GM19467 (cell line): ENCODE data around the gene PITPNC1.
A peak's percentile ranks its signal among the peaks of the same experiment; 100 is the strongest.
"Not testable (repeated sequence)": the region's sequence is repeated elsewhere in the genome, so short reads cannot be mapped to it uniquely, and the experiment has no call there.

ENCODE experiments used
- ATAC-seq: cut with Tn5 transposase; IDR thresholded peaks from one replicate; pipeline ENCODE4 v1.9.1; 2021; ENCODE audit warnings: mild to moderate bottlenecking, moderate library complexity; ENCODE audit not compliant: unreplicated experiment

Gene PITPNC1

GRCh38 chr17:67571478-67571877 lies 194.4 kb downstream of the PITPNC1 start:
- ATAC-seq: no peak

DNA sequence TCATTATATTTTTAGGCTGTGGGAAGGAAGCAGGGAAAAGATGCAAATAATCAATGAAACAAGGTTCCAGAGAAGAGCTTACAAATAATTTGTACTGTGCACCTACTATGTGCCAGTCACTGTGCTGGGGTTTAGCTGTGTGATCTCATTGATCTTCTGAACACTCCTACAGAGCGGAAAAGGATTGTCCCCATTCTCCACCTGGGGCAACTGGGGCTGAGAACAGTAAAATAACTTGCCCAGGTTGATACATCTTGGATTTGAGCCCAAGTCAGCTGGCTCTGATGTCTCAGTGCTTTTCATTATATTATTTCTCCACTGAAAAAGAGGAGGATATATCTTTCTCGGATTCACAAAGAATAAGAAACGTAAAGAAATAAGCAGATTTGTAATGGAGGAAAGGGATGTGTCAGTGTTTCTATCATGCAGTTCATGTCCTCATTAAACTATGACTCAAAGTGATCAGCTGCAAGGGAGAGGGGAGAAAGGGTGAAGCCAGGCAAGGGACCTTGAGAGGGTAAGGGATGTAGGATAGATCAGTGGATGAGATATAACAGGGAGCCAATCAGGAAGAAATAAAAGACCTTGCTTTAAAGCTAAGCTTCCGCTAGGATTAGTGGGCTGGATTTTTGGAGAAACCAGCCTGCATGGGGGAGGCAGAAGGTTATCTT lies 197.0 kb downstream of the PITPNC1 start:
- no peak for ATAC-seq

- ATAC-seq: peak; percentile 46
These were observed 197.7 kb downstream of the PITPNC1 start for GRCh38 chr17:67574658-67575293.

- peak; percentile 37 for ATAC-seq
These were observed 198.2 kb downstream of the PITPNC1 start for GRCh38 chr17:67575325-67575724.

- no peak for ATAC-seq
These were observed 199.5 kb downstream of the PITPNC1 start for GRCh38 chr17:67576471-67577115.

- no peak for ATAC-seq
These were observed 200.5 kb downstream of the PITPNC1 start for GRCh38 chr17:67577429-67578141.

DNA sequence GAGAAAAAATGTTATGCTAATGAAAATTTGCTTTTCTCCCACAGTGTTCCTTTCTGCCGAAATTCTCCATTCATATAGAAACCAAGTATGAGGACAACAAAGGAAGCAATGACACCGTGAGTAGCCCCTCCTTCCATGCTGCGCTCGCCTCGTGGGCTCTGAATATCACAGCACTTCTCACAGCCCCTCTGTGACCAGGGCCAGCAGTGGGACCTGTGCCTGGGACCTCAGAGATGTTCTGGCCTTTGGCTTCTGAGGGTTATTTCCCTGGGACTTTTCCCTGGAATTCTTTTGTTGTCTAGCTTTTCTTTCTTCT lies 201.0 kb downstream of the PITPNC1 start:
- ATAC-seq: no peak

DNA sequence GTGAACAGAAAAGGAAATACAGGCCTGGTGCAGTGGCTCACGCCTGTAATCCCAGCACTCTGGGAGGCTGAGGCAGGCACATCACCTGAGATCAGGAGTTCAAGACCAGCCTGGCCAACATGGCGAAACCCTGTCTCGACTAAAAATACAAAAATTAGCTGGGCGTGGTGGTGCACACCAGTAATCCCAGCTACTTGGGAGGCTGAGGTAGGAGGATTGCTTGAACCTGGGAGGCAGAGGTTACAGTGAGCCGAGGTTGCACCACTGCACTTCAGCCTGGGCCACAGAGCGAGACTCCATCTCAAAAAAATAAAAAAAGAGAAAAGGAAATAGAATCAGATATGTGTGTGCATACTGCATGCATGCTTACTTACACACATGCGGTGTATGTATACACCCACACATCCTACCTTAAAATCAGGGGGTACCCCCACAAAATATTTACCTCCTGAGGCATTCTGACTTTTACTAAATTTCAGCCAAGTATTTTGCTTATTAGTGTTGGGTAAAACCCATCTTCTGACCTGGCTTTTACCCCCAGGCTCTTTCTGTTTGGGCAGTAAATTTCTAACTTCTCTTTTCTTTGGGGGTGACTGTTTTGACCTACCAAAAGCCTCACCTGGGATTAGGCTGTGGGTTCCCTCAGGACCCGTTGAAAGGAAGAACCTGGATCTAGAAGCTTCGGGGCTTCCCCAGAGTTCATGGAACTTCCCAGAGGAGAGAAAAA lies 201.8 kb downstream of the PITPNC1 start:
- not testable (repeated sequence) for ATAC-seq

GRCh38 chr17:67582673-67583081 lies 205.6 kb downstream of the PITPNC1 start:
- no peak for ATAC-seq

DNA sequence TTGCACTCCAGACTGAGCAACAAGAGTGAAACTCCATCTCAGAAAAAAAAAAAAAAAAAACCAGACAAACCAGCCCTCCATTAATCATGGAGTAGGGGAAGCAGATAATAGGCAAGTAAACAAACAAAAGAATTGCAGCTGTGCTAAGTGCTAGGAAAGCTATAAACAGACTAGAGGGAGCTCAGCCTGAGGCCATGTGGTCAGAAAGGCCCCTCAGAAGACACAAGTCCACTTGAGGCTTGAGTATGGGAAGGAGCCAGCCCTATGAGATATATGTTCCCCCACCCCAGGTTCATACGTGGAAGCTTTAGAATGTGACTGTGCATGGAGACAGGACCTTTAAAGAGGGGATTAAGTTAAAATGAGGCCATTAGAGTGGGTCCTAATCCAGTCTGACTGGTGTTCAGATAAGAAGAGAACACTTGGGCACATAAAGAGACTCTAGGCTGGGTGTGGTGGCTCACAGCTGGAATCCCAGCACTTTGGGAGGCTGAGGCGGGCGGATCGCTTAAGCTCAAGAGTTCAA lies 208.1 kb downstream of the PITPNC1 start:
- ATAC-seq: no peak

DNA sequence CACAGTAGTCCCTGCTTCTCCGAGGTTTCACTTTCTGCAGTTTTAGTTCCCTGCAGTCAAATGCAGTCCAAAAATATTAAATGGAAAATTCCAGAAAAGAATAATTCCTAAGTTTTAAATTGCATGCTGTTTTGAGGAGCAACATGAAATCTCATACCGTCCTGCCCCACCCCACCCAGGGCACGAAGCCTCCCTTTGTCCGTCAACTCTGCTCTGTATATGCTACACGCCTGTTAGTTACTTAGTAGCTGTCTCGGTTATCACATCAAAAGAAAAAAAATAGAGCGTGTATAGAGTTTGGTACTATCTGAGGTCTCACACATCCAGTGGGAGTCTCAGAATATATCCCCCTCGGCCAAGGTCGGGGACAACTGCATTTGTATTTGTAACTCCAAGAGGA lies 211.2 kb downstream of the PITPNC1 start:
- no peak for ATAC-seq

DNA sequence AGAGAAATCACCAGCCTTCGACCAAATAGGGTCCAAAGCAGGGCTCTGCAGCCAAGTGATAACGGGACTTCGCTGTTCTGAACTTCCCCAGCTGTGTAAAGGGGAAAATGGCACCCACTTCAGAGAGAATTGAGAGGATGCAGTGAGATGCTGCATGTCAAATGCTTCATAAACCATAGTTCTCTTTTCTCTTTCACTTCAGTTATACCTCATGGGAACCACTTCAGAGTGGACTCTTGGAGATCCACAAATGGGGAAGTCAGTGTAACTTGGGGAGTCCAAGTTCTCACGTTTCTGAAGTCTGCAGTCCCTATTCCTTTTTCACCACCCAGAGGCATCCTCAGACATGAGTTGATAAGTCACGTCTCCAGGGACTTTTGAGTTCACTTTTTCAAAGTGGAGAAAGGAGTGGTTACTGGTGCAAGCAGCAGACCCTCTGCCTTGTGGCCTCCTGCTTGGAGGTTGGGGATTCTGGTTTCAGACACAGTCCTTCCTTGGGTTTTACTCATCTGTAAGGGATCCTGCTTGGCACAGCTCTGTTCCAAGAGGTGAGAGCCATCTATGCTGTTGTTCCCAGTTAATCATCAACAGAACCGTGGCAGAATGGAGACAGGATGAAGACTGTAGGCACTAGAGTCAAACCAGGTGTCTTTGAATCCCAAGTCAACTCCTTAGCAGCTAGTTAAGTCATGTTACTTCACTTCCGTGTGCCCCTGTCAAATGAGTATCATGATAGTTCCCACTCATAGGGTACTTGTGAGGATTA lies 217.2 kb downstream of the PITPNC1 start:
- no peak for ATAC-seq

GRCh38 chr17:67600408-67600807 lies 223.3 kb downstream of the PITPNC1 start:
- no peak for ATAC-seq

DNA sequence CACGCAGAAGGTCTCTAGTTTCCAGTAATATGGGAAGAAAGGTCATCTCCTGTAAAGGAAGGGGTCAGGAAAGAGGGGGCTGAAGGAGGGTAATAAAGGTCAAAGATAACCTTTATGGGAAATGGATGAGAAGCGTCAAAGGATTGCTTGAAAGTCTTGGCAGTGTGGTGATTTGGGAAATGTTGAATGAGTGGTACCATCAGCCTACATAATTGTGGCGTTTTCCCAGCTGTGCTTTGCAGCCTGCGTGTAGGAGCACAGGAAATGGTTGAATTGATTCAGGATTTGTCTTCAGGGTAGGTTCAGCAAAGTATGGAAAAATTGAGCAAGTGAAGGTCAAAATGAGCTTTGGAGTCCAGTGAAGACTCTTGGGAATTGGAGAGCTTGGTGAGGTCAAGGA lies 224.8 kb downstream of the PITPNC1 start:
- ATAC-seq: no peak

DNA sequence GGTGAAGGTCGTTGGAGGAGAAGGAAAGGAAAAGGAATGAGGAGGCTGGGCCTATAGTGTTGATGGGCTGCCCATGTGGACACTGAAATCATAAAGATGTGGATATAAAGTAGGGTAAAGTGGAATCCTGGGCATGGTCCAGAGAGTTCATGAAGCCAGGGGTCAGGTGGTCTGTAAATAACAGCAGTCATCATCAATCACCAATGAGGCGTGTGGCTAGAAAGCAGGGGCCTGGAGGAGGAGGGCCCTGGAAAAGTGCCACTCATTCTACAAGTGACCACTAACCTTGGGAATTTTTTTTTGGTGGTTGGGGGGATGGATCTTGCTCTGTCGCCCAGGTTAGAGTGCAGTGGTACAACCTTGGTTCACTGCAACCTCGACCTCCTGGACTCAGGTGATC lies 225.4 kb downstream of the PITPNC1 start:
- ATAC-seq: no peak

DNA sequence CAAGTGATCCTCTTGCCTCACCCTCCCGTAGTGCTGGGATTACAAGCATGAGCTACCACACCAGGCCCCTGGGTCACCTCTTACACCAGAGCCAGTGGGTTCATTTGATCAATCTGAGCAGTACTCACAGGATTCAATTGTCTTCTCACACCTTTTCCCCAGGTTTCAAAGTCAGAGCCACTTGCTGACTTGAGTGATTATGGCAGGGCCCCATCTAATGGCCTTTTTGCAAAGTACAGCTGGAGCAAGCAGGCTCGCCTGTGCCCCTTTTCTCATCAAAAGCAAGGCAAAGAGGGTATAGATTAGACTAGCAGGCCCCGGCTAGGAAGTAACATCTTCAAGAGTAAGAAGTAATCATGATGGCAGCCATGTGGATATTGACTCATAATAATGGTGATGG lies 225.9 kb downstream of the PITPNC1 start:
- no peak for ATAC-seq

- ATAC-seq: no peak
These were observed 228.3 kb downstream of the PITPNC1 start for GRCh38 chr17:67605256-67605912.

DNA sequence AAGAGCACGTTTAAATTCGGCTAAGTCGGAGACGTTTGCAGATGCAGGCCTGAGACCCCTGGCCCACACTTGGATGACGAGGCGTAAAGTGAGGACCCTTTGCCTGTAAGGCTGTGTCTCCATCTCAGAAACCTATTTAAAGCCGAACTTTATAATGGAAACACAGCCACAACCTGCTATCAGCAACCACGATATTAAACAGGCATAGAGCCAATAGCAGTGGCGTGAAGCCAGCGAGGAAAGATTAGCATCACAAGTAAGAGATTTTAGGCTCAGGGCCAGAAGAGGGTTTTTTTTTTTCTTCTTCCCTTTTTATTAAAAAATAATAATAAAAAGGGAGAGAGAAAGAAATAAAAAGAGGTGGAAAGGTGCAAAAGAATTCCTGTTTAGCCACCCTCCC lies 229.4 kb downstream of the PITPNC1 start:
- no peak for ATAC-seq

- ATAC-seq: no peak
These were observed 230.0 kb downstream of the PITPNC1 start for GRCh38 chr17:67606896-67607604.
